NCI-H1092 (cell line): ENCODE data around the gene CBX4.
A peak's percentile ranks its signal among the peaks of the same experiment; 100 is the strongest.

ENCODE experiments used
- DNase-seq: peaks from one replicate; lab custom pipeline; 2025; lab: John Stamatoyannopoulos, UW

The CBX4 gene

DNA sequence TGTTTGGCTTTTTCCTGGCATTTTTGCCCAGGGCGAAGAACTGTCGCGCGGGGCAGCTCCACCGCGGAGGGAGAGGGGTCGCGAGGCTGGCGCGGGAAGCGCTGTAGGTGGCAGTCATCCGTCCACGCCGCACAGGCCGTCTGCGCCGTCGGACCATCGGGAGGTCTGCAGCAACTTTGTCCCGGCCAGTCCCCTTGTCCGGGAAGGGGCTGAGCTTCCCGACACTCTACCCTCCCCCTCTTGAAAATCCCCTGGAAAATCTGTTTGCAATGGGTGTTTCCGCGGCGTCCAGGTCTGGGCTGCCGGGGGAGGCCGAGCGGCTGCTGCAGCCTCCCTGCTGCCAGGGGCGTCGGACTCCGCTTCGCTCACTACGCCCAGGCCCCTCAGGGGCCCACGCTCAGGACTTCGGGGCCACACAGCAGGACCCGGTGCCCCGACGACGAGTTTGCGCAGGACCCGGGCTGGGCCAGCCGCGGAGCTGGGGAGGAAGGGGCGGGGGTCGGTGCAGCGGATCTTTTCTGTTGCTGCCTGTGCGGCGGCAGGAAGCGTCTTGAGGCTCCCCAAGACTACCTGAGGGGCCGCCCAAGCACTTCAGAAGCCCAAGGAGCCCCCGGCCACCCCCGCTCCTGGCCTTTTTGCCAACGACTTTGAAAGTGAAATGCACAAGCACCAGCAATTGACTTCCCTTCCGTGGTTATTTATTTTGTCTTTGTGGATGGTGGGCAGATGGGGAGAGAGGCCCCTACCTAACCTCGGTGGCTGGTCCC, 2.3 kb upstream of the CBX4 start:
- no peak for DNase-seq

DNA sequence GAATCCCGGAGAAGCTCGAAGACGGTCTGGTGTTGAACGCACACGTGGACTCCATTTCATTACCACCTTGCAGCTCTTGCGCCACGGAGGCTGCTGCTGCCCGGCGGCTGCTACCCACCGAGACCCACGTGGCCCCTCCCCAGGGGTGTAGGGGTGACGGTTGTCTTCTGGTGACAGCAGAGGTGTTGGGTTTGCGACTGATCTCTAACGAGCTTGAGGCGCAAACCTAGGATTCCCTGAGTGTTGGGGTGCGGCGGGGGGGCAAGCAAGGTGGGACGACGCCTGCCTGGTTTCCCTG, 1.7 kb upstream of the CBX4 start:
- no peak for DNase-seq

DNA sequence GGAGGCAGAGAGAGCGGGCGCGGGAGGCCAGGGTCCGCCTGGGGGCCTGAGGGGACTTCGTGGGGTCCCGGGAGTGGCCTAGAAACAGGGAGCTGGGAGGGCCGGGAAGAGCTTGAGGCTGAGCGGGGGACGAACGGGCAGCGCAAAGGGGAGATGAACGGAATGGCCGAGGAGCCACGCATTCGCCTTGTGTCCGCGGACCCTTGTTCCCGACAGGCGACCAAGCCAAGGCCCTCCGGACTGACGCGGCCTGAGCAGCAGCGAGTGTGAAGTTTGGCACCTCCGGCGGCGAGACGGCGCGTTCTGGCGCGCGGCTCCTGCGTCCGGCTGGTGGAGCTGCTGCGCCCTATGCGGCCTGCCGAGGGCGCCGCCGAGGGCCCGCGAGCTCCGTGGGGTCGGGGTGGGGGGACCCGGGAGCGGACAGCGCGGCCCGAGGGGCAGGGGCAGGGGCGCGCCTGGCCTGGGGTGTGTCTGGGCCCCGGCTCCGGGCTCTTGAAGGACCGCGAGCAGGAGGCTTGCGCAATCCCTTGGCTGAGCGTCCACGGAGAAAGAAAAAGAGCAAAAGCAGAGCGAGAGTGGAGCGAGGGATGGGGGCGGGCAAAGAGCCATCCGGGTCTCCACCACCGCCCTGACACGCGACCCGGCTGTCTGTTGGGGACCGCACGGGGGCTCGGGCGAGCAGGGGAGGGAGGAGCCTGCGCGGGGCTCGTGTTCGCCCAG, 1.2 kb upstream of the CBX4 start:
- no peak for DNase-seq

DNA sequence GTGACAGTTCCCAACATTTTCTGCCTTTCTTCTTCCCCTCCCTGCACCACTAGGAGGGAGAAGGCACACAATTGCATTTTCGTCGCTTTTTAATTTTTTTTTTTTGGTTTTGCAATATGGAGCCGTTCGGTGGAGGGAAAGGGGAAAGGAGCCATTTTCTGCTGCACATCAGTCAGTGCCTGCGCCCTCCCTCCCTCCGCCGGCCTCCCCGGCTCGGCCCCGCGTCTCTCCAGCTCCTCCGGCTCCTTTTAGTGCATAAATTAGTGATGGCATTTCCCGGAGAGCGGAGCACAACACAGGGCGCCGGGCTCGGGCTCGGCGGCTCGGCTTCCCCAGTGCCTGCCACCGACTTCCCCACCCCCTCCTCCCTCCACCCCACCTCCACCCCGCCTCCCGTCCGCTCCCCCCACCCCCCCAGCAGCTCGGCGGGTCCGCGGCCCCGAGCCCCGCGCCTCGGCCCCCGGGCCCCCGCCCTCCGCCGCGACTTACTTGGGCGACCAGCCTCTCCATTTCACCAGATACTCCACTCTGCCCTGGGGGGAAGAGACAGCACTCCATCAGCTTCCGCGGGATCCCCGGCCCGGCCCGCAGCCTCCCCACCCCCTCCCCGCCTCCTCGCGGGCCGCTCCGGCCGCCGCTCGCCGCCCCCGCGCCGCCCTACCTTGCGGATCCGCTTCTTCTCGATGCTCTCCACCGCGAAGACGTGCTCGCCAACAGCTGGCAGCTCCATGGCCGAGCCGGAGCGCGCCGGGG, 542 bp downstream of the CBX4 start:
- peak; percentile 27 for DNase-seq

DNA sequence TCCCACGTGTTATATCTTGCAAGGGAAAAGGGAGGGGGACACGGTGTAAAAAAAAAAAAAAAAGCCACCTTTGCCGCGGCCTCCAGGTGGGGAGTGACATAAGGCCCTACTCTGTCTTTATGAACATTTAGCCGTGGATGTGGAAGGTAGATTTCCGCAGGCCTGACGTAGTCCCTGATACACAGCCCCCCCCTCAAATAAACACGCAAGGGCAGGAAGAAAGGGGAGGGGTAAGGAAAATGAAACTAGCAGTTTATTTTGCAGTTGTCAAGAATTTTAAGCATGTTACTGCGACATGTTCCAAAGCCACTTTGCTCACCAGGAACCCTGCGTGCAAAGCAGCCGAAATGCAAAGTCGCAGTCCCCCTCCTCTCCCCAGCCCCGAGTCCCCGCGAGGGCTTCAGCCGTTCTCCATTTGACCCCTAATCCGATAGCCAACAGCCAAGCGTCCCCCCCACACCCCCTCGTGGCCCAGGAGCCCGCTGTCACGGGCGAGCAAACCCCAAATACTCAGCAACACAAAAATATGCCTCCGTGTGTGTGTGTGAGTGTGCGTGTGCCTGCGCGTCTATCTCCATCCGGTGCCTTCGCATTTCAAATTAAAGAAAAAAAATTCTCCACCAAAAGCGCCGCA, 1.2 kb downstream of the CBX4 start:
- DNase-seq: no peak

DNA sequence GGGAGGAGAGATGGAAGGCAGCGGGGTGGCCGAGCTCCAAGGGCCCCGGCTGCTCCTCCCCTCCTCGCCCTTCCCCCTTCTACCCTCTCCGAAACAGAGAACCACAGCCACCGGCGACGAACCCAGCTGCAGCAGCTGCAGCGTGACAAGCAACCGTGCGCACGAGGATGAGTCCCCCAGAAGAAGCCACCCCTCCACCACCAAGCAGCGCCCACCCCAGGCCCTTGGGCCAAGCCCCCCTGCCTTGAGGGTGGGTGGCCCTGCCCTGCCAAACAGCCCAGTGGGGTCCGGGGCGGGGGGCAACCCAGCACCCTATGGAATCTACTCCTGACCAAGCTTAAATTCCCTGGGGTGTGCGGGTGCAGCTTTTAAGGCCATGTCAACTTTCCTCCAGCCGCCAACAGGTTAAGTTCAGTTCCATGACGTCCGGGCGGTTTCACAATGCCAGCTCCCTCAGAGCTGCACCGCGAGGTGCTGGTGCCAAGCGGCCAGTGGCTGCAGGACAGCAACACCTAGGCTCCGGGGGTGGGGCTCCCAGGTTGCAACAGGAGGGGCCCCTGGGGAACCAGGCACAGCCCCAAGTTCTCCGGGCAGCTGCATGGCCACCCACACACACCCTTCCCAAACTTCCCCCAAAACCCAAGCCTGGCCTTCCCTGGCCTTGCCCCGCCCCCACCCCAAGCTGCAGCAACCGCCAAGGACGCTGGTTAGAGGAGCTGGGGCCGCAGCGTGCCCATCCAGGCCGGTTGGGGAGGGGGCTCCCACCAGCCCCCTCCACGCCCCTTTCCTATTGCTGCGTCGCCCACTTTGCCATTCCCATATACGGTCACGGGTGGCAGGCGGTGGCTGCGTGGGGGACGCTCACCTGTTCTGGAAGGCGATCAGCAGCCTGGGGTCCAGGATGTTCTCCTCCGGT, 2.0 kb downstream of the CBX4 start:
- DNase-seq: no peak

DNA sequence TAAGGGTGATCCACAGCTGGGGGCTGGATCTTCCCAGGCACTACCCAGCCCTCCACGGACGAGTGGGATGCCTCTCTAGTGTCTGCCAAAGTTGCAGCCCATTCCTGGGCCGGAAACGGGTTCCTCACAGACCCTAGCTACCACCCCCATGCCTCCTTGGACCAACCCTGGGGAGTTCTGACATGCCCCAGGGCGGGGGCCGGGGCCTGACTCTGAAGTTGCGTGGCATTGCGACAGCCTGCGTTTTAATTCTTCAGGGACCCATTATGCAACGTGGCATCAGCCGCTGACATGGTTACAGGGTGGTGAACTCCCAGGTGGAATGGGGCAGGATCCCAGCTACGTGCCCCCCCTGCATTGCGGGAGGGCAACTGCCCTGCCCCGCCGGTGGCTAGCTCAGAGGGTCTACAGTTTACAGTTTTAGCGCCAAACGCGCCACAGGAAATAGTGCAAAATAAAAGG, 2.7 kb downstream of the CBX4 start:
- no peak for DNase-seq

DNA sequence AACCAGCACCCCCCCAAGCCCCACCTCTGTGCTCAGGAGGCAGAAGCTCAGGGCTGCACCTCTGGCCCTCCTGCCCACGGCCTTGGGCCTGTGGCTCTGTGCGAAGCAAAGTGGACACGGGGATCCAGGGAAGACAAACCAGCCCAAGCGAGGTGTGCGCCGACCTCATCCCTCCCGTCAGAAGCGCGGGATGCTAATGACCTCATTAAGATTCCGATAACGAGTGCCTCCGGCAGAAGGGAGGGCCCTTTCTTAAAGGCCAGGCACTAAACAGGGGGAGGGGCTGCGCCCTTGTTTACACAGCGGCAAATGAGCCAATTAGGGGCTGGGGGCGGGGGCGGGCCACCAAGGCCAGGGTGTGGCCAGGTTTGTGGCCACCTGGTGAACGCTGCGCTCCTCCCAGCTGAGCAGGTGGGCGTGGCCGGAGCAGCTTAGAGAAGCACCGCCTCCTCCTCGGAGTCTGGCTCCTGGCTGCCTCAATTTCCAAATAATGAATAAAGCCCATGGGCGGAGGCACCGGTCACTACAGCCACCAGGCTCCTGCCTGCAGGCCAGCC, 3.2 kb downstream of the CBX4 start:
- no peak for DNase-seq

DNA sequence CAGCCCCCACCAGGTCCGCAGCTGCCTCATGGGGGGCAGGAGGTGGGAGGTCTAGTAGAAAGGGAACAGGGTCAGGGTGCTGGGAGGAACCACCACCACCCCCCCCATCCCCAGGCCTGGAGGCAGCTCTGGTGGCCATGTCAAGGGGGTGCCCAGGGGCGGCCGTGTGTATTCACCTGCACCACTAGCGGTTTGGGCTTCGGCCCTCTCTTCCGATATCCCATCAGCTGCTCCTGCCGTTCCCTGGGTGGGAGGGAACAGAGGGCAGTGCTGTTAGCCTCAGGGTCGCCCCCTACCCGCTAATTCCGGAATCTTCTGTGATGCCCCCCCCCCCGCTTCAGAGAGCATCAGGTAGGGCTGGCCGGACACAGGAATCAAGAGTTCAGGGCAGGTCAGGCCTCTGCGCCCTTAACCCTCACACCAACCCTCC, 3.8 kb downstream of the CBX4 start:
- no peak for DNase-seq

DNA sequence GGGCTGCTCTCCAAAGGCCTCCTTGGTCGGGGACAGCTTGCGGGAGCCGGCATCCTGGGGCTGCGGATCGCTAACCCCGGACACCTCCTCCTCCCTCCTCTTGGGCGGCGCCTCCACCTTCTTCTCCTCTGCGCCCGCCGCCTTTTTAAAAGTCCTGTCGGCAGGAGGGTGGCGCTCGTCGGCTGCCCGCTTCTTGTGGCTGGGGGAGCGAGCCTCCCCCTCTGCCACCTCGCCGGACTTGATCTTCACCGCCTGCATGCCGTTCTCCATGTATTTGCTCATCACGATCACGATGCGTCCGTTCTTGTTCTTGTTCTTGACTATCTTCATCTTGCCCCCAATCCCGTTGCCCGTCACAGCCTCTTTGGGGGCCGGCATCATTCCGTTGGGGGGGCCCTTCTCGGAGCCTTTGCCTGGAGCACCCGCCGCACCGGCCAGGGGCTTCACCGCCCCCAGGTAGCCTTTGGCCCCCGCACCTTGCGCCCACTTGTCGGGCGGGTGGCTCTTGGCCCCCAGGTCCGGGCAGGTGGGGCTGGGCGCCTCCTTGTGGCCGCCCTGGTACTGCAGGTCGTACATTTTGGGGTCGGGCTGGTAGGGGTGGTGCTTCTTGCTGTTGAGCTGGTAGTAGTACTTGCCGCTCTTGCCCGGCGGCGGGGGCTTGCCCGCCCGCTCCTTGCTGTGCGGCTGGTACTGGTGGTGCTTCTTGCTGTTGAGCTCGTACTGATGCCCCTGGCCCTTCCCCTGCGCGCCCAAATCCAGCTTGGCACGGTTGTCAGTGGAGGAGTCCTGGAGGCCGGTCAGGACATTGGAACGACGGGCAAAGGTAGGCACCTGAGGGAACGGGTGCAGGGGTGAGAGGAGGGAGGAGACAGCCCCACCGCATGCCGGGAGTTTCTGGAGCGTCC, 4.4 kb downstream of the CBX4 start:
- DNase-seq: no peak

DNA sequence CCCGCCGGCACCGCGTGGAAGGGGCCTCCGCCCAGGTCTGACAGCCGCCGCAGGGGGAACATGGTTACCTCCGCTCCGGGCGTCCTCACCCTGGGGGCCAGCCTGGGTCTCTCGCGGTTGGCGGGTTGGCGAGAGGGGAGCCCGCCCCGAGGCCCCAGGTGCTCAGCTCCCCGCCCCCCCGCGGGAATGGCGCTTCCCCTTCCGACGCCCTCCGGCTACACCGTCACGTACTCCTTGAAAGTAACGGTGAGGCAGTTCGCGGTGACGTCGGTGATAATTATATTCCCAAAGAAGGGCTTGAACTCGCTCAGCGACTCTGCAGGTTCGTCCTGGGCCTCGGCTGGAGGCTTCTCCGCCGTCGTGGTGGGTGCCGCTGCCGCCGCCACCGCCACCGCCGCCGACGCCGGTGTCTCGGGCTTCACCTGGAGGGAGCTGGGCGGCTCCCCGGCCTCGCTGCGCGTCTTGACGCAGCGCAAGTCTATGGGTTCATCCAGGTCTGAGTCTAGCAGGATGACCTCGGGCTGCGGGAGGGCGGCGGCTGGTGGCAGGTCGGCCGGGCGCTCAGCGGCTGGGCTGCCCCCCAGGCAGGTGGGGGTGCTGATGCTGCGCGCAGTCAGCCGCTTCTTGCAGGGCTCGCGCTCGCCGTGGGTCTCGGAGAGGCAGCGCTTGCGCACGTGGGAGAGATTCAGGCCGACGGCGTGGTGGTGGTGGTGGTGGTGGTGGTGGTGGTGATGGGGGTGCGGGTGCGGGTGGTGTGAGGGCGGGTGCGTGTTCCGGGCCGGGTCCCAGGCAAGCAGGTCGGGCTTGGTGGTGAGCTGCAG, 5.3 kb downstream of the CBX4 start:
- no peak for DNase-seq

DNA sequence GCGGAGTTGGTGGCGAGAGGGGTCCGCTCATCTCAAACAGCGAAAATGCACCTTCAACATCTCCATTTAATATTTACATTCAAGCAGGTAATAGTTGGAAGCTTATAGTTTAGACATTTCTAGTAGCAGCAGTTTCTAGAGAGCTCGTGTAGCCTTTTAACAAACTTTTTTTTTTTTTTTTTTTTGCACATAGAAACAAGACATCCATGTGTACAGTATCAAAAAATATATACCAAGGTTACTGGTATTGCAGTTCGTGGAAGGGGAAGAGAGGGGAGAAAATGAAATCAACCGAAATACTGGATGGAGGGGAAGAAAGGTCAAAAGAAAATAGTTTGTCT, 6.2 kb downstream of the CBX4 start:
- DNase-seq: no peak

DNA sequence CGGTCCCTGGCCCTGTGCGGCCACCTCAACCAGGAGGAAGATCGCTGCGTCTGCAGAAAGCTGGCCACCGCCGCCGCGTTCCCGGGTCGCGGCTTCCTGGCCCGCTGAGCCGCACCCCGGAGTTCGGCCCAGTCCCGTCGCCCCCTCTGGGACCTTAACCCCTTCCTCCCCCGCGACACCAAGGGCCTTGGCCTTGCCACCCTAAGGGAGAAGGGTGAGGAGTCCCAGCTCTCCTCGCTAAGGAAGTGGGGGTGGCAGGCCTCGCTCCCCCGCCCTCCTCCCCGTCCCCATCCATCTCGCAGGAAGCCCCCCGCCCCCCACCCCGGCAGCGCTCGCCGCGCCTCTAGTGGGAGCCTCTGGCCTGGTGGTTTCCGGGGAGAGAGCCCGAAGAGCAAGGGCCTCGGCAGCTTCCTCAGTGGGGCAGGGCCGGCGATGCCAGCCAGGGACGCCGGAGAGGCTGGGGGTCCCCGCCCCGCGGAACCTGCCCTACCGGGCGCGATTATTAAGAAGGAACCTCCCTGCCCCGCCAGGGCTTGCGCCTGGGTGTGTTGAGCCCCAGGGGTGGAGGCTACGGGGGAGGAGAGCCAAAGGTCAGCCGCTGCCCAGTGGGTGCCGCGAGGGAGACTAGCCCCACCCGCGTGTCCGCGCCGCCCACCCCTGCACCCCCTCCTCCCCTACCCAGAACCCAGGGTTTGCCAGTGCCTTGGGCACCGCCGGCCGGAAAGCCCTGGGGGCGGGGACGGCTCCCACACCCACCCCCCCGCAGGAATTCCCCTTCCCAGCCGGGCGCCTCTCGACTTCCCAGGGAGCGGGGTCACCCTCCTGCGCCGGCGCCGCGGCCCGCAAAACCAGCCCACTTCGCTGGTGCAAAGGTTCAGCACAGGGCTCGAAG, 6.8 kb downstream of the CBX4 start:
- no peak for DNase-seq

DNA sequence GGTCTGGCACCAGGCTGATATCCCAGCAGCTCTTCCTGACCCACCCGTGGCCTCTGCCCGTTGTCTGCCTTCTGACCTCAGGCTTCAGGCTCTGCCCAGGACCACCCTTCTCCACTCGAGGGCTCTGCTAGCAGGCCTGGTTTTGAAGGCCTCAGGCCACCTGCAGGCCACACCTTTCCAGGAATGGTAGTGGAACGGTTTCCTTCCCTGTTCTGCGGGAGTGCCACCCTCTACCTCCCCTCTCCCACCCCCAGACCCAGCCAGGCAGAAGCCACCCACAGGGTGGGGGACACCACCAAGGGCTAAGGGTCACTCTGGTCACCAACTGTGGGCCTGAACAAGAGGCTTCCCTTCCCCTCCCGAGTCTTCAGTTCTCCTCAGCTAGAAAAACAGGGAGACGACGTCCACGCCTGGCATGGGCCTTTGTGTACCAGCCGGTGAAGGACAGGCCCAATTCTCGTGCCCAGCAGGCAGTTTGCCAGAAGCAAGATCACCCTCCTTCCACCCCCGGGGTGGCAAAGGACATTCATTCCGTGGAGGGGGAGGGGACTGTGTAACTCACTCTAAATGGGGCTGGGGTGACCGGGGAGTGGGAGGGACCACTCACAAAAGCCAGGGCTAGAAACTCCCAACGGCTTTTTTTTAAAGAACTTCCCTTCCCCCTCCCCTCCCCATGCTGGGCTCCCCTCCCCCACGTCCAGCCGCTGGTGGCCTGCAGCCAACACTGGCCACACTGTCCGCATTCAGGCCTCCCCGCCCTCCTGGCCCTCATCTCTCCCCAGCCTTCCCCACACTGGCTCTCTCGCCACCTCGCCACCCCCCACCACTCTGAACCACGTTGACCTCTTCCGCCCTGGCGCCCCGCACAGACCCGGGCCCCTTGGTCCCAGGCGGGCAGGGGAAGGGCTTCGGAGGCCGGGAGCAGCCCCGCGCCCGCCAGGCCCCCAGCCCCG, 7.7 kb downstream of the CBX4 start:
- no peak for DNase-seq

DNA sequence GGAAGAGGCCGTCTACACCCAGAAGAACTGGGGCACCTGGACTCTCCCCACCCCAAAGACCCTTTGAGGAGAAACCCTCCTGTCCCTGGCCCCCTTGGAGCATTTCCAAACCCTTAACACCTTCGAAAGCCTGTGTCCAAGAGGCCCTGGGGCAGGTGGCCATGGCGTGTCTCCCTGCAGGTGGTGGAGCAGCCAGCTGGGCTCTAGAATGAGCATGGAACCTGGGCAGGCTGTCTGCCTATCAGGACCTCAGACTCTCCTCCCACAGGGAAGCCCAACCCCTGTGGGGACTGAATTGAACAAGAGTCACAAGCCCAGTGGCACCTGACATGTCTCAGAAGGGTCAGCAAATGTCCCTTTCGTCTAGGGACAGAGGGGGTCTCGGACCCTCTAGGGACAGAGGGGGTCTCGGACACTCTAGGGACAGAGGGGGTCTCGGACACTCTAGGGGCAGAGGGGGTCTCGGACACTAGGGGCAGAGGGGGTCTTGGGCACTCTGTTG, 8.4 kb downstream of the CBX4 start:
- no peak for DNase-seq

DNA sequence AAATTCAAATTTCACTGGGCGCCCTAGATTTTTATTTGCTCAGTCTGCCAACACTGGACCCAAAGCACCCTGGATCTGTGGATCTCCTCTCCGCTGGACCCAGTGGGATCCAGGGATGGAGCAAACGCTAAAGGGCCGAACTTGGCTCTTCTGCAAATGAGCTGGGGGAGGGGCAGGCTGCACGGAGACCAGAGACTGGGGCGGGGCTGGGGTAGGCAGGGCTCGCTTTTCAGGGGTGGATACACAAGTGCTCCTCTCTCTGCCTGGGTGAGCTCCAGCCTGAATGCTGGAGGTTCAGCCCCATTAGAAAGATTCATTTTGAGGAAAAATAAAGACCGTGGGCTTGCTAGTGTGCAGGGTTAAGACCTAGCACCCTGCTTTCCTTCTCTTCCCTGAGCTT, 8.9 kb downstream of the CBX4 start:
- DNase-seq: no peak

DNA sequence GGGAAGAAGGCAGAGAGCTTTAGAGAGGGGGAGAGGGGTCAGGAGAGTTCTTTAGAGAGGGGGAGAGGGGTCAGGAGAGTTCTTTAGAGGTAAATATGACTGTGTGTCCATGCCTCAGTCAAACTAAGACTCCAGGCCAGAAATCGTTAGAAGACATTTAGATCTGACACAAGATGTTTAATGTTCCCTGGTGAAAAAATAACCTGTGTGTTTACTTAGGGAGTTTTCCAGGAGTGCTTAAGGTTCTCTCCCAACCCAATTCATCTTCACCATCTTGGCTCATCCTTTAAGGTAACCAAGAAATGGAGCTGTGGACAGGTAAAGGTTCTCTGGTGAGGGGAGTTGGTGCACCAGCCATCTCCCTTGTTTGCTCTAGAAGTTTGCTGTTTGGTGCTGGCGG, 9.8 kb downstream of the CBX4 start:
- DNase-seq: no peak
